Stimulated activated CD8-positive, alpha-beta memory T cell treated with anti-CD3 and anti-CD28 coated beads, Interleukin-15, amount 100 ng/mL, for 24 hours (primary cell): ENCODE results near the gene HLA-E.
"Not testable (repeated sequence)": the region's sequence is repeated elsewhere in the genome, so short reads cannot be mapped to it uniquely, and the experiment has no call there.

Experiments used
- DNase-seq: peaks from one replicate; pipeline ENCODE4 v3.0.0-alpha.2; 2020; ENCODE audit warnings: low read depth

Gene HLA-E

GRCh38 chr6:30489081-30490025, at the start of gene HLA-E:
Gene HLA-E (plus strand): TSS chr6:30489509. CDS start chr6:30489532, 23 bp downstream.
- peak; percentile 53 for DNase-seq

DNA sequence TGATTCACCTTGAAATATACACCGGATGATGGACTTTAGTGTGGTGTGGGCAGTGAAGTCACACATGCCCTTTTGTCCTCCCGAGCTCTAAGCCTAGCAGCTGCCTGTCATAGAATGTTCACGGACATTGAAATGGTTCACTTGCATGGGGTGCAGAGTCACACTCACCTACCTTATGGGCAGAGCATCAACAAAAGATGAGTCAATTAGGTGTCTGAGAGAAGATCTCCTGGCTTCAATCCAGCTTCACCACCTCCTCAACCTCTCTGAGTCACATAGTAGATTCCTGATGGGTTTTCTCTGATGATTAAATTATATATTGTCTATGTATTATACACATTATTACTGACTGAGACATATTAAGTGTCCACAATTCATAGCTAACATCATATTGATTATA, 48.1 kb upstream of the HLA-E start:
- DNase-seq: no peak

DNA sequence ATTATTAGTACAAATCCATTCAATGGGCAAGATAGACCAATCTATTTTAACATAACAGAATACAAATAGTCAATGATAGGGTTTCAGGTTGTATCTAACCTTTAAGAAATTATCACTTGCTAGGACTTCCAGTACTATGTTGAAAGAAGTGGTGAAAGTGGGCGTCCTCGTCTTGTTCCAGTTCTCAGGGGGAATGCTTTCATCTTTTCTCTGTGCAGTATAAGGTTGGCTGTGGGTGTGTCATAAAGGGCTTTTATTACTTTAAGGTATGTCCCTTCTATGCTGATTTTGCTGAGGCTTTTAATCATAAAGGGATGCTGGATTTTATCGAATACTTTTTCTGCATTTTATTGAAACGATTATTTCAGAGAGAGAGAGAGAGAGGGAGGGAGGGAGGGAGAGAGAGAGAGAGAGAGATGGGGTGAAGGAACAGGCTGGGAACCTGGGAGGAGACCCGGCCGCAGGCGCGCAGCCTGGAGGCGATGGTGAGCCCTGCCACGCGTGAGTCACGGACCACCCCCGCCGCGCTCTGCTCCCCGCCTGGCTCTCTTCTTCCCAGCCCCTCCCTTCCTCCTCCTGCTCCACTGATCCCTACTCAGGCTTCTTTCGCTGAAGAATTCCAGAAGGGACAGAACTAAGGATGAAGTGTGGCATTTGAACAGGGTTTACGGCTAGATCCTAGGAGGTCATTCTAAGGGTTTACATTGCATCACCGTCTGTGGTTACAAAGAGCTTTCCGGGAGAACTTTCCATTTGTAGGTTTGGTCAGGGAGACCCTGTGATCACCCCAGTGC, 45.5 kb upstream of the HLA-E start:
- no peak for DNase-seq

DNA sequence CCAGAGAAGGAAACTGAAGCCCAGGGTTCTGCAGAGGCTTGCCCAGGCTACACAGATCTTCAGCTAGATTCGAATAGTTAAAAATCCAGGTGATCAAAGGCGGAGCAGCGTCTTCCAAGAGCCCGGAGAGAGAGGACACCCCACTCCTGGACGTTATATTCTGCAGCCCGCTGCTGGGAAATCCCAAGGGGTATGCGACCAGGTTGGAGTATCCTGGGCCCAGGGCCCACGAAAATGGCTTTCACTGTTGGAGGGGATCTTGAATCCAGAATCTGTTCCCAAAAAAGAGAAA, 44.9 kb upstream of the HLA-E start:
- DNase-seq: no peak

DNA sequence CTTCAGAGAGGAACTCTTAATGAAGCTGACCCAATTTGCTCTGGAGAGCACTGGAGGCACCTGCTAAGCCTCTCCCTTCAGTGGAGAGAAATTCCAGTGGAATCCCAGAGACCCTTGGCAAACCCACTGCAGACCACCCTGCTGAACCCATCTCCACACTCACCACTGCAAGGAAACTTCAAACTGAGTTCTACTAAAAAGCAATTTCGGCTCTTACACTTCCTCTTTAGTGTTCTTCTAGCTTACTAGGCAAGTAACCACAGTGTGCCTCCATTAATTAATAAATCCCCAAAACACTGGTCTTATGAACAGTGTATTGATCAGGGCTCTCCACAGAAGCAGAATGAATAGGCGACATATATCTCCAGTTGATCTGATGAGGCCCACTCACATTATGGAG, 43.0 kb upstream of the HLA-E start:
- DNase-seq: no peak

DNA sequence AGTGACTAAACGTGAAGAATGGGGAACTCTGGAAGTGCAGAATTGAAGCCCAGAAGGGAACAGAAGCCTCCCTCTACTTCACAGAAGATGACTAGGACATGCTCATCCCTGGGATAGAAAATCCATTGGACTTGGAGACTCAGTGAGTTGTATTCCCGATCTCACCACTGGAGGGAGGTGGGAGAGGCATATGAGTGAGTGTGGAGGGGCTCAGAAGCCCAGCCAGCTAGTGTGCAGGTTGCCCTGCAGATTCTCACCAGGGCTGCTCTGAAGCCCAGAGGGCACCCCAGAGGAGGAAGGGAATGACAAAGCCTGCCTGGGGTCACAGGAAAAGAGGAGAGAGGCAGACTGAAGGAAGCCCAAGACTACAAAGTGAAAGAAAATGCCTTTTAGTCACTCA, 42.1 kb upstream of the HLA-E start:
- no peak for DNase-seq

DNA sequence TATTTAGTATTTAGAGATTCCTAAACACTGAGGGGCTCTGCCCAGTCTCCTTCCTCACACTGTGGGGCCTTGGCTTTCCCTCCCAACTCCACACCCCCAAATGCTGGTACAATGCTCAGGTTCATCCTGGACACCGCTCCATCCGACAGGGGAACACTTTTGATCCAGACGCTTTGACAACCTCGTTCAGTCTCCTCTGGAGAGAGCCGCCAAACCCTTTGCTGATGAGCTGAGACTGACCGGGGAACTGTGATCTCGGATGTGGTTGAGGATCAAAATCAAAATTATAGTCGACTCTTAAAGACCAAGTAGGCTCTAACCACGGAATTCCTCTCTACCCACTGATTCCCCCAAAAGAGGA, 38.8 kb upstream of the HLA-E start:
- DNase-seq: no peak

GRCh38 chr6:30450909-30451841, 38.1 kb upstream of the HLA-E start:
- DNase-seq: no peak

DNA sequence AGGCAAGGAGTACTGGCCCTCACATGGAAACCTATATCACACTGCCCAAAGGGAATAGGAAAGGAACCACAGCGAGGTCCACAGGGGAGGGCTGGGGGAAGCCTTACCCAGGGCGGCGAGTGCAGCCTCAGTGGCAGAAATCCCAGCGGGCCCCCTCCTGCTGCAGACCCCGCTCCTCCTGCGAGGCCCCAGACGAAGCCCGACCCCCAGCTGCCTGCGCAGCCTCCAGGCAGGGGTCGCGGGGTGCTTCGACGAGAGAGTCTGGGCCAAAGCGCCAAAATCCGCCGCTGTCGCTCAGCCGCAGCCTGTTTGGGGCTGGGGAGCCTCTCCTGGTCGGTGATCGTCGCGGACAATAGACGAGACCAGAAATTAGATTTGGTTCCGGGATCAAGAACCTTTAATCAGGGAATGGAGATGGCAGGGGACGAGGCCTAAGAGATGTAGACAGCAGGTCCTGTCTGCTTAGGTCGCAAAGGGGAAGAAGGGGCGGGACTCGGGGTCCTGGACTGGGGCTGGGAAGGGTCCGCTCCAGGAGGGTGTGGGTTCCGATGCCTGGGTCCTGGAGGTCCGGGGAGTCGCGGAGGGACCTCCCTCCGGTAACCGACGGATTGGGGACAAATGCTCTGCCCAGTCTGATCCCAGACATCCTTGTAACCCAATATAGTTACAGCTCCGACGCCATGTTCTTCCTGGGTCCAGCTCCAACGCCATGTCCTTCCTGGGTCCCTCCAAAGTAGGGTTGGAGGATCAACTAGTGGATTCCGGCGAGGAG, 36.4 kb upstream of the HLA-E start:
- no peak for DNase-seq

GRCh38 chr6:30453508-30454116, 35.7 kb upstream of the HLA-E start:
- peak; percentile 72 for DNase-seq

DNA sequence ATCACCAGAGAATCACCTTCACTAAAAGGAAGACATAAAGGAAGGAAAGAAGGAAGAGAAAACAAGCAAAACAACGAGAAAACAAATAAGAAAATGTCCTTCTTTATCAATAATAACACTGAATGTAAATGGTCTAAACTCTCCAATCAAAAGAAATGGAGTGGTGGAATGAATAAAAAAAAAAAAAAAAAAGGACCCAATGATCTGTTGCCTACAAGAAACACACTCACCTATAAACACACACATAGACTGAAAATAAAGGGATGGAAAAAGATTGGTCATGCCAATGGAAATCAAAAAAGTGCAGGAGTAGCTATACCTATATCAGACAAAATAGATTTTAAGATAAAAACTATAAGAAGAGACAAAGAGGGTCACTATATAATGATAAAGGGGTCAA, 30.2 kb upstream of the HLA-E start:
- no peak for DNase-seq

DNA sequence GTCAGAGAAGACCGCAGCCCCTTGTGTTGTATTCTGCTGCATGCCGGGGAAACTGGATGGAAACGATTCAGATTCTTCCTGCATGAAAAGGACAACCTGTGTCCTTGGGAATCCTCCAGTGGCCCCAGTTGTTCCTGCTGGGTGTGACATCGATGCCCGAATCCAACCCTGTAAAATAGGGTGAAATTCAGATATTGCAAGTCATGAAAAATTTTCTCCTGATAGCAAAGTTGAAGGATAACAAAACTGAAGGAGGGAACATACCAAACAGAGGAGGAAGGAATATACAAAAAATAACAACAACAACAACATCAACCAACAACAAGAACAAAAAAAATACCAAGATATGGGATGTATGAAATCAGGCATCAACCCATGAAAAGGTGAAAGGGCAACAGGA, 28.3 kb upstream of the HLA-E start:
- no peak for DNase-seq

GRCh38 chr6:30462482-30462881, 26.8 kb upstream of the HLA-E start:
- no peak for DNase-seq

DNA sequence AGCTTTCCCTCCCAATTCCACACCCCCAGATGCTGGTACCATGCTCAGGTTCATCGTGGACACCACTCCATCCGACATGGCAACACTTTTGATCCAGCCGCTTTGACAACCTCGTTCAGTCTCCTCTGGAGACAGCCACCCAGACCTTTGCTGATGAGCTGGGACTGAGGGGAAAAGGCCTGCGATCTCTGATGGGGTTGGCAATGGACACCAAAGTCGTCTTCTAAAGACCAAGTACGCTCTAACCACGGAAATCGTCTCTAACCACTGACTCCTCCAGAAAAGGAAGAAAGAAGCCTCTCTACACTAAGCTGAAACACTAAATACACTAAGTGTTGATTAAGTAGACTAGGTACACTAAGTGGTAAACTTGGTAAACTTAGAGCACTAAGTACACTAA, 26.1 kb upstream of the HLA-E start:
- no peak for DNase-seq

GRCh38 chr6:30463651-30464618, 25.4 kb upstream of the HLA-E start:
- peak; percentile 41 for DNase-seq

GRCh38 chr6:30465595-30466306, 23.6 kb upstream of the HLA-E start:
- DNase-seq: no peak

DNA sequence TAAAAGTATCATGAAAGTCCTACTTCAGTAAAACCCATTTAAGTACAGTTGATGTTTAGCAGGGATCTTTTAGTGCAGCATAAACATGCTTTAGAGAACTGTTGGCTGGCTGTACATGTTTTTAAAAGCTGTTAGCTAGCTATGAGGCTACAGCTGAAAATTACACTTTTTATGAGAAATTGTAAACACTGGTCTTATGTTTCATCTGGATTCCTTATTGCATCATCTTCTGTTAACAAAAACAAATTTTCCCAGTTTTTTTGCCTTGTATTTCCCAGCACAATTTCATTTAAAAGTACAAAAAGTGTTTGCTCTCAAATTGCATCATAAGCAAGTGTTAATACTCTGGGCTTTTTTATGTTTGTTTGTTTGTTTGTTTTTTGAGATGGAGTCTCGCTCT, 18.3 kb upstream of the HLA-E start:
- no peak for DNase-seq

DNA sequence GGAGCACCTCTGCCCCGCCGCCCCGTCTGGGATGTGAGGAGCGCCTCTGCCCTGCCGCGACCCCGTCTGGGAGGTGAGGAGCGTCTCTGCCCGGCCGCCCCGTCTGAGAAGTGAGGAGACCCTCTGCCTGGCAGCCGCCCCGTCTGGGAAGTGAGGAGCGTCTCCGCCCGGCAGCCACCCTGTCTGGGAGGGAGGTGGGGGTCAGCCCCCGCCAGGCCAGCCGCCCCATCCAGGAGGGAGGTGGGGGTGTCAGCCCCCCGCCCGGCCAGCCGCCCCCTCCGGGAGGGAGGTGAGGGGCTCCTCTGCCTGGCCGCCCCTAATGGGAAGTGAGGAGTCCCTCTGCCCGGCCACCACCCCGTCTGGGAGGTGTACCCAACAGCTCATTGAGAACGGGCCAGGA, 14.2 kb upstream of the HLA-E start:
- not testable (repeated sequence) for DNase-seq

GRCh38 chr6:30480536-30481156, 8.7 kb upstream of the HLA-E start:
- no peak for DNase-seq
